ENCODE results near the gene SLC39A11. TPM values are rescaled to one million over a fixed set of nuclear protein-coding genes. Genes with fewer than 3 reads are reported as not detected.

The SLC39A11 gene
- total and polyA plus RNA-seq, 2 of the 13 experiments (the other 11 are each of a cell fraction or from before 2014, with no cell fraction given), result 17.2 to 31.5 TPM

DNA sequence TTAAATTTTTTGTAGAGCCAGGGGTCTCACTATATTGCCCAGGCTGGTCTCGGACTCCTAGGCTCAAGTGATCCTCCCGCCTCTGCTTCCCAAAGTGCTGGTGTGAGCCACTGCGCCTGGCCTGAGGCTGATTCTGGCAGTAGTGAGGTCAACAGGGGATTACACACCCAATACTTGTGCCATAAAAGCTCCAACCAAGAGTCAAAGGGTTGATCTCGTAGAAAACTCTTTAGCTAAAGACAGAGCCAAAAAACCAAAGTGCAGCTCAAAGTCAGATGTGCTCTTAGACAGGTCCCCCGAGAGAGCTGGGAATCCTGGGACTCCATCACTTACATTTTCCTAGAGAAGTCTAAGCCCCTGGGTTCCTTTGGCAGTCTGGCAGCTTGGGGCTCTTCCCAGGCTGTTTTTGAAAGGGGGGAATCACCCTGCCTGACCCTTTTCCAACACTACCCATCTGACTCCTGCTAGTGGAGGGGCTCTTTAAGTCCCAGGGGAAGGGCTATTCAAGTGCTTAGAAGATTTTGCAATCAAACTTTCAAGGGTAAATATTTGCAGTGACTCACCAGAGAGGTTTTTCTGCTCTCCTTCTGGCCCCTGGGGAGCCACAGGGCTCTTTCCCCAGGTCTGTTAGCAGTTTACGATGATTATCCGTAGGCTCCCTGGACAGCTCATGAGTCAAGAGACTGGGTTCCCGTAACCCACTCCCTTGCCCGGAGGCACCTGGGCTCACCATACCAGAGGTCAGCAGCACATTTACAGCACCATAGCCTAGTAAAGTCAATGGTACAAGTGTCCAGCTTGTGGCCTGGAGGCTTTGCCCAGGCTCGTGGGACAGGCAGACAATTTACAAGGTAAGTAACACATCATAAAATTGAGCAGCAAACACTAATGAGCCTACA lies 408.7 kb downstream of the SLC39A11 start (continued):
- TF ChIP-seq, protein P1, sequence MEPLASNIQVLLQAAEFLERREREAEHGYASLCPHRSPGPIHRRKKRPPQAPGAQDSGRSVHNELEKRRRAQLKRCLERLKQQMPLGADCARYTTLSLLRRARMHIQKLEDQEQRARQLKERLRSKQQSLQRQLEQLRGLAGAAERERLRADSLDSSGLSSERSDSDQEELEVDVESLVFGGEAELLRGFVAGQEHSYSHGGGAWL (CRISPR knock-in tag; IDR thresholded peaks at IDR 0.05), result 0 out of 2 replicates have a peak, but pooled peaks have one; percentile 67
- no peak for TF ChIP-seq ZNF607 (CRISPR knock-in tag; IDR thresholded peaks at IDR 0.05; ENCODE audit: borderline replicate concordance)
- TF ChIP-seq, protein P2, sequence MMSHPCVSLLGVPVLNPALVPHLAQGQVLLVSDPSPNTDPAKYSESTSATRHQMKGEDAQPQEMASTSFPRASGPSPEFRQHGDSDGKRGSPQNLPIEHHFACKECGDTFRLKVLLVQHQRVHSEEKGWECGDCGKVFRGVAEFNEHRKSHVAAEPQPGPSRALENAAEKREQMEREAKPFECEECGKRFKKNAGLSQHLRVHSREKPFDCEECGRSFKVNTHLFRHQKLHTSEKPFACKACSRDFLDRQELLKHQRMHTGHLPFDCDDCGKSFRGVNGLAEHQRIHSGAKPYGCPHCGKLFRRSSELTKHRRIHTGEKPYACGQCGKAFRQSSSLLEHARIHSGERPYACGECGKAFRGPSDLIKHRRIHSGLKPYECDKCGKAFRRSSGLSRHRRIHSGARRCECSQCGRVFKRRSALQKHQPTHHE (CRISPR knock-in tag; IDR thresholded peaks at IDR 0.05; ENCODE audit: borderline replicate concordance), result no peak; the same call in 1 of the 2 replicates
- TF ChIP-seq ZNF431 (CRISPR knock-in tag; IDR thresholded peaks at IDR 0.05; ENCODE audit: borderline replicate concordance, low read depth), result 0 out of 2 replicates have a peak, but pooled peaks have one; percentile 4
- no peak for TF ChIP-seq ZNF616 (CRISPR knock-in tag; IDR thresholded peaks at IDR 0.05; ENCODE audit: low read depth)
- TF ChIP-seq NCOA5 (CRISPR knock-in tag; IDR thresholded peaks at IDR 0.05), result no peak
- TF ChIP-seq ZNF567 (CRISPR knock-in tag; IDR thresholded peaks at IDR 0.05; ENCODE audit: borderline replicate concordance), result no peak
- TF ChIP-seq, protein P3, sequence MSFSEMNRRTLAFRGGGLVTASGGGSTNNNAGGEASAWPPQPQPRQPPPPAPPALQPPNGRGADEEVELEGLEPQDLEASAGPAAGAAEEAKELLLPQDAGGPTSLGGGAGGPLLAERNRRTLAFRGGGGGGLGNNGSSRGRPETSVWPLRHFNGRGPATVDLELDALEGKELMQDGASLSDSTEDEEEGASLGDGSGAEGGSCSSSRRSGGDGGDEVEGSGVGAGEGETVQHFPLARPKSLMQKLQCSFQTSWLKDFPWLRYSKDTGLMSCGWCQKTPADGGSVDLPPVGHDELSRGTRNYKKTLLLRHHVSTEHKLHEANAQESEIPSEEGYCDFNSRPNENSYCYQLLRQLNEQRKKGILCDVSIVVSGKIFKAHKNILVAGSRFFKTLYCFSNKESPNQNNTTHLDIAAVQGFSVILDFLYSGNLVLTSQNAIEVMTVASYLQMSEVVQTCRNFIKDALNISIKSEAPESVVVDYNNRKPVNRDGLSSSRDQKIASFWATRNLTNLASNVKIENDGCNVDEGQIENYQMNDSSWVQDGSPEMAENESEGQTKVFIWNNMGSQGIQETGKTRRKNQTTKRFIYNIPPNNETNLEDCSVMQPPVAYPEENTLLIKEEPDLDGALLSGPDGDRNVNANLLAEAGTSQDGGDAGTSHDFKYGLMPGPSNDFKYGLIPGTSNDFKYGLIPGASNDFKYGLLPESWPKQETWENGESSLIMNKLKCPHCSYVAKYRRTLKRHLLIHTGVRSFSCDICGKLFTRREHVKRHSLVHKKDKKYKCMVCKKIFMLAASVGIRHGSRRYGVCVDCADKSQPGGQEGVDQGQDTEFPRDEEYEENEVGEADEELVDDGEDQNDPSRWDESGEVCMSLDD (CRISPR knock-in tag; IDR thresholded peaks at IDR 0.05; ENCODE audit: borderline replicate concordance), result peak; percentile 63; the same call in 1 of the 2 replicates
- TF ChIP-seq, protein P4, sequence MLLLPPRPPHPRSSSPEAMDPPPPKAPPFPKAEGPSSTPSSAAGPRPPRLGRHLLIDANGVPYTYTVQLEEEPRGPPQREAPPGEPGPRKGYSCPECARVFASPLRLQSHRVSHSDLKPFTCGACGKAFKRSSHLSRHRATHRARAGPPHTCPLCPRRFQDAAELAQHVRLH (CRISPR knock-in tag; IDR thresholded peaks at IDR 0.05; ENCODE audit: borderline replicate concordance, low read depth), result peak; percentile 82
- TF ChIP-seq, protein P5, sequence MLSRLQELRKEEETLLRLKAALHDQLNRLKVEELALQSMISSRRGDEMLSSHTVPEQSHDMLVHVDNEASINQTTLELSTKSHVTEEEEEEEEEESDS (CRISPR knock-in tag; IDR thresholded peaks at IDR 0.05; ENCODE audit: borderline replicate concordance), result no peak
- TF ChIP-seq KDM5A (IDR thresholded peaks at IDR 0.05; ENCODE audit: borderline replicate concordance, low read length), result no peak
- peak; percentile 91 for TF ChIP-seq JUNB (CRISPR knock-in tag; IDR thresholded peaks at IDR 0.05; ENCODE audit: borderline replicate concordance)
- TF ChIP-seq, protein P6, sequence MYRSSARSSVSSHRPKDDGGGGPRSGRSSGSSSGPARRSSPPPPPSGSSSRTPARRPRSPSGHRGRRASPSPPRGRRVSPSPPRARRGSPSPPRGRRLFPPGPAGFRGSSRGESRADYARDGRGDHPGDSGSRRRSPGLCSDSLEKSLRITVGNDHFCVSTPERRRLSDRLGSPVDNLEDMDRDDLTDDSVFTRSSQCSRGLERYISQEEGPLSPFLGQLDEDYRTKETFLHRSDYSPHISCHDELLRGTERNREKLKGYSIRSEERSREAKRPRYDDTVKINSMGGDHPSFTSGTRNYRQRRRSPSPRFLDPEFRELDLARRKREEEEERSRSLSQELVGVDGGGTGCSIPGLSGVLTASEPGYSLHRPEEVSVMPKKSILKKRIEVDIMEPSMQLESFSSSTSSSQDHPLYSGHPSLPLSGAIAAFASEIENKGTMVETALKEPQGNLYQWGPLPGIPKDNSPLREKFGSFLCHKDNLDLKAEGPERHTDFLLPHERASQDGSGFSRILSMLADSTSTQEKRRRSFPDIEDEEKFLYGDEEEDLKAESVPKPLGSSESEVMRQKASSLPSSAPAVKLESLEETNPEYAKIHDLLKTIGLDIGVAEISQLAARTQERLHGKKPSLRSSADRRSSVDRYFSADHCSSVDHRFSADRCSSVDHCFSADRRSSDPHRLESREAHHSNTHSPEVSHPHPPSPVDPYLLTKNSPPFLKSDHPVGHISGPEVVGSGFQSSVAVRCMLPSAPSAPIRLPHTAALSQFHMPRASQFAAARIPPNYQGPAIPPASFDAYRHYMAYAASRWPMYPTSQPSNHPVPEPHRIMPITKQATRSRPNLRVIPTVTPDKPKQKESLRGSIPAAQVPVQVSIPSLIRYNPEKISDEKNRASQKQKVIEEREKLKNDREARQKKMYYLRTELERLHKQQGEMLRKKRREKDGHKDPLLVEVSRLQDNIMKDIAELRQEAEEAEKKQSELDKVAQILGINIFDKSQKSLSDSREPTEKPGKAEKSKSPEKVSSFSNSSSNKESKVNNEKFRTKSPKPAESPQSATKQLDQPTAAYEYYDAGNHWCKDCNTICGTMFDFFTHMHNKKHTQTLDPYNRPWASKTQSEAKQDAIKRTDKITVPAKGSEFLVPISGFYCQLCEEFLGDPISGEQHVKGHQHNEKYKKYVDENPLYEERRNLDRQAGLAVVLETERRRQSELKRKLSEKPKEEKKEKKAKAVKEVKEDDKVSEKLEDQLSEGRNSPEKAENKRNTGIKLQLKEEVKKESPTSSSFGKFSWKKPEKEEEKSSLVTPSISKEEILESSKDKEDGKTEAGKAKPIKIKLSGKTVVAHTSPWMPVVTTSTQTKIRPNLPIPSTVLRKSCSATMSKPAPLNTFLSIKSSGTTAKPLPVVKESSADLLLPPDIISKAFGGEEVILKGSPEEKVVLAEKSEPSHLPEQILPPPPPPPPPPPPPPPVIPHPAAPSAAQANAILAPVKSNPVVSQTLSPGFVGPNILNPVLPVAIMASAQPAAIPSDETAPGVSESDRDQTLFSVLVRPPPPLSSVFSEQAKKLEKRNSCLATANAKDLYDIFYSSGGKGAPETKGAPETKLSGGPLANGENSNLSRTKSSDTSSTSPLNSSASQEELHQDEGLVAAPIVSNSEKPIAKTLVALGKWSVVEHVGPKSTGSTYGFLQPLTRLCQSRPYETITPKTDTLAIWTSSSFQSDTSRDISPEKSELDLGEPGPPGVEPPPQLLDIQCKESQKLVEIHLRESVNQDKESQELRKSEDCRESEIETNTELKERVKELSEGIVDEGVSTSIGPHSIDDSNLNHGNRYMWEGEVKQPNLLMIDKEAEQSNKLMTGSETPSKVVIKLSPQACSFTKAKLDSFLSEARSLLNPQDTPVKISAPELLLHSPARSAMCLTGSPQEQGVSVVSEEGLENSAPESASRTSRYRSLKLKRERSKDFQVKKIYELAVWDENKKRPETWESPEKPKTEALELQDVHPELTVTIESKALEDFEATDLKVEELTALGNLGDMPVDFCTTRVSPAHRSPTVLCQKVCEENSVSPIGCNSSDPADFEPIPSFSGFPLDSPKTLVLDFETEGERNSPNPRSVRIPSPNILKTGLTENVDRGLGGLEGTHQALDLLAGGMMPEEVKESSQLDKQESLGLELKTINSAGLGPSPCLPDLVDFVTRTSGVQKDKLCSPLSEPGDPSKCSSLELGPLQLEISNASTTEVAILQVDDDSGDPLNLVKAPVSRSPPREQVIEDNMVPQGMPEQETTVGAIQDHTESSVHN (CRISPR knock-in tag; IDR thresholded peaks at IDR 0.05), result 0 out of 2 replicates have a peak, but pooled peaks have one; percentile 23

Data from HepG2 (cell line).